Jurkat, Clone E6-1 (cell line): ENCODE results near the gene TPCN2. TPM values are rescaled to one million over a fixed set of nuclear protein-coding genes. Genes with fewer than 3 reads are reported as not detected.
A peak's percentile ranks its signal among the peaks of the same experiment; 100 is the strongest.
"Not testable (repeated sequence)": the region's sequence is repeated elsewhere in the genome, so short reads cannot be mapped to it uniquely, and the experiment has no call there.

Experiments used
- DNase-seq: peaks from one replicate; pipeline ENCODE4 v3.0.0-alpha.2; 2011; ENCODE audit warnings: low read depth, low spot score
- H3K4me3 ChIP-seq: 2 replicates; pipeline ENCODE4 v1.5.1; 2011; ENCODE audit warnings: mild to moderate bottlenecking, low read length, control low read depth, moderate library complexity
- polyA plus RNA-seq: library from polyadenylated mRNA; unstranded; fragments of >200 nt; gene quantifications from one replicate; pipeline ENCODE4 v1.2.1, GENCODE V29; 2012; ENCODE audit warnings: missing spikeins; ENCODE audit not compliant: insufficient read length, insufficient read depth

Gene TPCN2
- polyA plus RNA-seq = 20.0 TPM

DNA sequence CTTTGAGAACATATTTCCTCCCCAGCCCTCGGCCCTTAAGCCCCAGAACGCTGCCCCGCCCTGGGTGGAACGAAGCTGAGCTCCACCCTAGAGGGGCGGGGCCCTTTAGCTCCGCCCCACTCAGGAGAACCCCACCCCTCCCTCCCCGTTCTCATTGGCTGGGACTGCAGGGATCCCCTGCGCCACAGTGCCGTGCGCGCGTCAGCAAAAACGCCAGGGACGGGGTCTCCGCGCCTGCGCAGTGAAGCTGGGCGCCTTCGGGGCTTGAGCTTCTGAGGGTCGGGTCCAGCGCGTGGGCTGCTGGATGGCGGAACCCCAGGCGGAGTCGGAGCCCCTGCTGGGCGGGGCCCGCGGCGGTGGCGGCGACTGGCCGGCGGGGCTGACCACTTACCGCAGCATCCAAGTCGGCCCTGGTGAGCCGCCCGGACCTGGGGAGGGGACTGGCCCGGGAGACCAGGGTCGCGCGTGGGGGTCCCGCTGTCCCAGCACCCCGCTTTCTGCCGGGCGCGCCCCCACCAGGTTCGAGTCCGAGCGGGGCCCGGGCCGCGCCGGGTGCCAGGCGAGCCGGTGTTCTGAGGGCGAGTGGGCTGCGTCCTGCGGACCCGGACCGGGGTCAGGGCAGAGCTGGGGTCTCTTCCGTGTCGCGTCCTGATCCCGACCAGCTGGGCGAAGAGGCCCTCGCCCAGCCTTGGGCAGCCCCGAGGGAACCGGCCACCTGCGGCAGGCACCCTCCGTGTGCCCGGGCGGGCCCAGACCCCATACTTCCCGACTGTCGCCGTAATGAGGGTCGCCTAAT lies at the start of gene TPCN2:
Gene TPCN2 (plus strand): TSS at position 239 of the 796 bp plus-strand sequence. CDS start 66 bp downstream, at position 305.
- DNase-seq = peak; percentile 93
- H3K4me3 ChIP-seq = peak within 1 kb of the TSS; percentile 75

DNA sequence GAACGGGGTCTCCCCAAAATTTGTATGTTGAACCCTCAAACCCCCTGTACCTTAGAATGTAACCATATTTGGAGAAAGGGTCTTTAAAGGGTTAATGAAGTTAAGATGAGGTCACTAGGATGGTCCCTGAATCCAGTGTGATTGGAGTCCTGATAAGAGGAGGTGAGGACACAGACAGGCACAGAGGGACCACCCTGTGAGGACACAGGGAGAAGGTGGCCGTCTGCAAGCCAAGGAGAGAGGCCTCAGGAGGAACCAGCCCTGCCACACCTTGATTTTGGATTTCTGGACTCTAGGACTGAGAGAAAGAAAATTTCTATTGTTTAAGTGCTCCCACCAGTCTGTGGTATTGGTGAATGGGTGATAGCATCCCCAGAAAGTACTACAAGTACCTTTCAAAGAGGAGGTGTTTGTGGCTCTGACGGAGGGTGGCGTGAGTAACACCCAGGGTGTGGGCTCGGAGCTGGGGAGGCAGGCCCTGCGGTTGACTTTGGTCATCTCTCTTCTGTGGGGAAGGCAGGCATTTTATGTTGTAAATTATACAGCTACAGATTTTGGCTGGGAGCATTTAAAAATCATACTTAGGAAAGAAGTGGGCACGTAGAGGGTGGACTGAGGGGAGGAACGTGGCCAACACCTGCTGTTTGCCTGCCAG lies 49.5 kb upstream of the TPCN2 start:
- no peak for DNase-seq
- H3K4me3 ChIP-seq = no peak overlapping the region

DNA sequence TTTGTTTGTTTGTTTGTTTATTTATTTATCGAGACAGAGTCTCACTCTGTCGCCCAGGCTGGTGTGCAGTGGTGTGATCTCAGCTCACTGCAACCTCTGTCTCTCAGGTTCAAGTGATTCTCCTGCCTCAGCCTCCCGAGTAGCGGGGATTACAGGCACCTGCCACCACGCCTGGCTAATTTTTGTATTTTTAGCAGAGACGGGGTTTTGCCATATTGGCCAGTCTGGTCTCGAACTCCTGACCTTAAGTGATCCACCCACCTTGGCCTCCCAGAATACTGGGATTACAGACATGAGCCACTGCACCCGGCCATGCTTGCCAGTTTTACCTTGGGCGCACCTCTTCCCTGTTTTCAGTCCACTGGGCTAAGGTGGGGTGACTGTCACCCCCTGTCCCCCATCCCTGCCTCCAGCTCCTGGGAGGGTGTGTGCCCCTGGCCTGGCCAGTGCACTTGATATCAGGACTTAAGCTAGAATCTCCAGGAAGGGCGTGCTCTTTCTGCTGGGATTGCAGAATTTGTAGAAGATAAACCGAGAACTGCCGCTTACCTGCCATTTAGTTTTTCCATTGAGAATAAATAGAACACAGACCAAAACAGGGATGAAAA lies 48.9 kb upstream of the TPCN2 start:
- not testable (repeated sequence) for DNase-seq, H3K4me3 ChIP-seq

DNA sequence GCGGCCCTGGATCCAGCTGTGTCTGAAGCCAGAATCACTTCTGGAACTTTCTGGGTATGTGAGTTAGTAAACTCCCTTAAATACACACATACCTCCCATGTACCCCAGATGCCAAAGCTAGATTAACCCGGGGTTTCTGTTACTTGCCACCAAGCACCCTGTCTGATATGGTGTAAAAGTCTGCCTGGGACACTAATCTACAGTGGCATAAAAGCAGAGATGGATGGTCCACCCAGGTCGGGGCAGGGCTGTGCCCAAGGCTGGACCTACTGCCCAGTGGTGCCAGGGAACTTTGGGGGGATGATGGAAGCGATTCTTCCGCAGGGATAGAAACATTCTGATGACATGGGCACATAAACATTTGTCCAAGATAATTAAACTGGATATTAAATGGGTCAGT lies 48.3 kb upstream of the TPCN2 start:
- H3K4me3 ChIP-seq = no peak overlapping the region
- no peak for DNase-seq

DNA sequence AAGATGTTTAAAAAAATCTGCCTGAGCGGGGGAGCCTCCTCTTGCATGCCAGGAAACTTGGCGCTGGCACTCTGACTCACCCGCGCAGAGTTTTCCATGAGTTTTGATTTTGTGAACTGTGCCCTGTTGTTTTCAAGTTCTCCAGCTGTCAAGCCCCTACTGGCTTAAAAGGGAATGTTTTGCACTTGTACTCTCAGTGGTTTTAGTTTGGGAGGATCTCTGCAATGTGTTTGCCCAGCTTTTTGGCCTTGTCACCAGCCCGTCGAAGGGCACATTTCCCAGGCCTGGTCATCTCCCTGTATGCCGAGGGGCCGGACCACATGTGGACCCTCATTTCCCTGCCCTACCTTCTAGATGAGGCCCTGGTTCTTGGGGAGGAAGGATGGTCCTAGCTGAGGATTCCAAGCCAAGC lies 47.9 kb upstream of the TPCN2 start:
- peak; percentile 17 for DNase-seq
- no peak overlapping the region for H3K4me3 ChIP-seq

DNA sequence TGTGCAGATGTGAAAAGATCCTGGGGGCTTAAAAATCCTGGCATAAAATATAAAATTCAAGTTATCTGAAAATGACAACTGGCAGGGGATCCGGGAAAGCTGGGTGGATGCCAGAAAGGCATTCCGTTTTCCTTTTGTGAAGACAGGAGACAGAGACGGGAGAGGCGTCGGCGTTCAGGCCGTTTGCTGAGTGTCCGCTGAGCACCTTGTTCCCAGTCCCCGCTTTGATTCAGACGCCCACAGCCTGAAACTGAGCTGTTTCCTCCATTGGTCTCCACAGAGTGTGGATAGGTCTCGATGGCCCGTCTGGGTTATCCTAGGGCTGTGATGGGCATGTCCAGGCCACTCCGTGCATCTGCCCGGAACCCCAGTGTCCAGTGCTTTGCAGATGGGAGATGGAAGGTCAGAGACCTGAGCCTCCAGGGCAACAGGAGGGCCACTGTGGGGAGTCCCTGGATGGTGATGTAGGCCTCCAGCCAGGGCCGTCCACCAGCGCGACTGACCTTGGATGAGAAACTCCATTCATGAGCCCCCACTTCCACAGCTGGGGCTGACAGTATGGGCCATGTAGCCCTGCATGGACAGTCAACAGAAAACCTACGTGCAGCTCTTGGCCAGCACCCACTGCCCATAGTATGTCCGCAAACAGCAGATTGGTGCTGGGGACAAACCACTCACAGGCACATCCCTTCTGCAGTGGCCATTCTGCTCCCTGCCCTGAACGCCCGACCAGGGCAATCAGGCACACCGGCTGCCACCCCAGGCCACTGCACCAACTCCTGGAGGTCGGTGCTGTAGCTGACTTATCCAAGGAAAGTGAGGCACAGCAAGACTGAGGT lies 47.3 kb upstream of the TPCN2 start:
- no peak overlapping the region for H3K4me3 ChIP-seq
- no peak for DNase-seq

DNA sequence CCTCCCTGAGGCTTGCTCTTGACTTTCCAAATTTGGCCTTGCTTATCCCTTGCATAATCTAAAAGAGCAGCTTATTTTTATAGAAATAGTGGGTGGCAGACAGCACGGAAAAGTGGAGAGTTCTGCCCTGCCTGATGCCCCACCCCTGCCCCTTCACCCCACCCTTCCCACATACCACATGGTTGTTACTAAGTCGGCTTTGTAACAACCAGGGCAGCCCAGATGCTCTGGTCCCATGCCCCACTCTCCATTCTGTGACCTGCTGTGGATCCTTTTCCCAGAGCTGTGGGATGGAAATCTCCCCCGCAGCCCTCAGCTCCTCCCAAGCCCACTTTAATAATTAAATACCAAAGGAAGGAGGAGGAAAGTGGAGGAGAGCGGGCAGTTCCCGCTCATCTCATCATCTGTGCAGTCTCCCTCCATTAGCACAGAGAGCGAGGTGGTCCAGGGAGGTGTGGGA lies 46.6 kb upstream of the TPCN2 start:
- no peak for DNase-seq
- no peak overlapping the region for H3K4me3 ChIP-seq

DNA sequence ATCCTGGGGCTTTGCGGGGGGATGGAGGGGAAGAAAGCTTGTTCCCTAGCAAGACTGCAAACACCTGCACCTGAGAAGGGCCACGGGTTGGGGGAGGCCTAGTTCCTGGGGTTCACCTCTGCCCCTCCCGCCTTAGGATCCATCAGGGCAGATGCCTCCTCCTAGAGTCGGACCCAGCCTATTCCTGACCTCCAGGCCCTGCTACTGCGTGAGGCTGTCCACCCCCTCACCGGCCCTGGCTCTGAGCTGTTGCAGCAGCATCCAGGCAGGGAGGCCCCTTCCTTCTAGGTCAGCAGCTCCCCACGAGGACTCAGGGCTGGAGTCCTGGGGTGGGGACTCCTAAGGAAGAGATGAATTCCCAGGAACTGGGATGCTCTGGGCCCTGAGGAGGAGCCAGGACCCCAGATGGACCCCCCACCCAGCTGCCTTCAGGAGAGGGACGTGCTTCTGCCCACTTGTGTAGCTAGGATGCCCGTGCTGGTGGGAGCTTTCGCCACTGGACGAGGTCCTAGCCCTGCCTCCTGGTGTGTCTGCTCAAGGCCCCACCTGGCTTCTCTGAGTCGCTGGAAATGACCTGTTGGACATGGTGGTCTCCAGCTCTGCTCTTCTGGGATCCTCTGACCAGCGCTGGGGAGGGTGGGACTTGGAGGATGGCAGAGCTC lies 46.0 kb upstream of the TPCN2 start:
- no peak for DNase-seq
- H3K4me3 ChIP-seq = no peak overlapping the region

DNA sequence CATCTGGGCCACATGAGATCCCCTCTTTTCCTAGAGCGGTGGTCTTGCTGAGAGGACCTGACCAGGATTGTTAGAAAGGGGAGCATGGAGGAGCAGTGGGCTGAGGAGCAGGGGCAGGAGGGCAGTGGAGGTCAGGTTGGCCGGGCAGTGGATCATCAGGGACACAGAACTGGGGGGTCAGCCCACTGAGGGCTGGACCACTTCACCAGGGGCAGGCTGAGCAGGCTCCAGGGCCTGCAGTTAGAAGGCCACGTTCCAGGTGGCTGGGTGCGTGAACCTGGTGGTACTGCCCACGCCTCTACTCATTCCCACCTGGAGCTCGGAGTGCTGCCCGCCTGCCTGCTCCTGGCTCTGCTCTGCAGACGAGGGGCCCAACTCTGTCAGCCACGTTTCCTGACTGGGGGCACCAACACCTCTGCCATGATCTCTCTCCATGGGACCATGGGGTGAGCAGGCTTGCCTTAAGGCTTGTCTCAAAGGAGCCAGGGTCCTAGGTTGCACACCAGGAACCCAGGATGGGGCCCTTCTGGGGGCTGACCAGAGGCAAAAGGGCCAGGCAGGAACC lies 45.3 kb upstream of the TPCN2 start:
- no peak for DNase-seq
- no peak overlapping the region for H3K4me3 ChIP-seq

DNA sequence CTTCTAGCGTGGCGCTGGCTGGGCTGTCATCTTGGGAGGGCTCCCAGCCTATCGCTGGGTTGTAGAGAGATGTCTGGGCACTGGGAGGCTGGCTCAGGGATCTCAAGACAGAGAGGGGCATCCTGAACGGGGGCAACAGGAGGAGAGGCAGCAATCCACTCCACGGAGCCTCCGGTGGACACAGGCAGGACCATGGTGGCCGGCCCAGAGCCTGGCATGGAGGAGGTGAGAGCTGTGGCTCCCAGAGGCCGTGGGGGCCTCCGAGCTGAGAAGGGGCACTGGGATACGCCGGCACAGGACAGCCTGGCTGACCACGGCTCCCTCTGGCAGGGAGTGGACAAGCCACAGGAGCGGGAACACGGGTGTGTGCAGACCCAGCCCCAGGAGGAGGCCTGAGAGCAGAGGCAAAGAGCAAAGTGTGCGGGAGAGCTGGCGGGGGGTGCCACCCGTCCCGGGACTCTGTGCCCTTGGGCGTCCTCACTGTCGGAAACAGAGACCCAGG lies 44.8 kb upstream of the TPCN2 start:
- H3K4me3 ChIP-seq = no peak overlapping the region

DNA sequence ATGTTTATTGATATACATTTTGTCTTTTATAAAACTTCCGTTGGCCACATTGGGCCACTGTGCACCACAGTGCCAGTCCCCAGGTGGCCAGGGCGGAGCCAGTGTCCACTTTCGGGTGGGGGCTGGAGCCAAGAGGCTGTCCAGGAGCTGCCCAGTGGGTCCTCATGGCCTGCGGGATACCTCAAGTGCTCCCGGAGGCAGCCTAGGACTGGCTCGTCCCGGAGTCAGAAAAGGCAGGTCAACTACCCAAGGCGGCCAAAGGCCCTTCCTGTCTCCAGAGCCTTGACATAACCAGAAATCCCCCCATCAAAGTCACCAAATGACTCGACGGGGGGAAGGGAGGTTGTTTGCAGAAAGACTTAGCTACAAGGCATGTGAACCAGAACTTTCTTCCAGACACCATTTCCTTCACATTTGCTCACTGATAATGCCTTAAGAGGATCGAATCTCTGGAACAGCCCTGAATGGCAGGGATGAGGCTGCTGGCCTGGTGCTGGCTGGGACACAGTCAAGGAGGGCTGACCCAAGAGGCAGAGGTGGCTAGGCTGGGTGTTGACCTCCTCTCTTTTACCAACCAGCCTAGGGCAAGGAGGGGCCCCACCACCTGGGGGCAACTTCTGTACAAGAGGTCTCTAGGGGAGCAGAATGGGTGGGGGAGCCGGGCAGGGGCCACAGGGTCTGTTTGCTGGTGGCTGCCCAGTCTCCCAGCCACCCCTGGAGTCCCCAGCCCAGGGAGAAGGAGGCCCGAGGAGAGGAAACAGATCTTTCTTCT lies 44.1 kb upstream of the TPCN2 start:
- no peak for DNase-seq

More for the DNA sequence above, 44.8 kb upstream of the TPCN2 start:
- no peak for DNase-seq

DNA sequence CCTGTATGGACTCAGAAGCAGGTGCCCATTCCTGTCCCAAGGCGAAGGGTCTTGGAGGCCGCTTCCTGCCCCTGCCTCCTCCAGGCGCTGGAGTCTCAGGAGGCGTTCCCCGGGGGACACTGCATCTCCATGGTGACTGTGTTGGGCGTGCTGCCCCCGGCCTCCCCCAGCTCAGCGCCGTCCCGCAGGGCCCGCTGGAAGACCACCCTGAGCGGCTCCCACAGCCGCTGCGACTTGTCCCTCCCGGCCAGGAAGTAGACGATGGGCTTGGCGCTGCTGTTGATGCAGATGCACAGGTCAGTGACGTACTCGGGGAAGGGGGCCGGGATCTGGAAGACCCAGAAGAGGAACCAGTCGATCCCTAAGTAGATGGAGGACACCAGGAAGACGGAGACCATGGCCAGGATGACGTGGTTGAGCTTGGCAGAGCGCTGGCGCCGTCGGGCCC lies 43.5 kb upstream of the TPCN2 start:
- H3K4me3 ChIP-seq = no peak overlapping the region
- DNase-seq = no peak

More for the DNA sequence above, 44.1 kb upstream of the TPCN2 start:
- no peak overlapping the region for H3K4me3 ChIP-seq

DNA sequence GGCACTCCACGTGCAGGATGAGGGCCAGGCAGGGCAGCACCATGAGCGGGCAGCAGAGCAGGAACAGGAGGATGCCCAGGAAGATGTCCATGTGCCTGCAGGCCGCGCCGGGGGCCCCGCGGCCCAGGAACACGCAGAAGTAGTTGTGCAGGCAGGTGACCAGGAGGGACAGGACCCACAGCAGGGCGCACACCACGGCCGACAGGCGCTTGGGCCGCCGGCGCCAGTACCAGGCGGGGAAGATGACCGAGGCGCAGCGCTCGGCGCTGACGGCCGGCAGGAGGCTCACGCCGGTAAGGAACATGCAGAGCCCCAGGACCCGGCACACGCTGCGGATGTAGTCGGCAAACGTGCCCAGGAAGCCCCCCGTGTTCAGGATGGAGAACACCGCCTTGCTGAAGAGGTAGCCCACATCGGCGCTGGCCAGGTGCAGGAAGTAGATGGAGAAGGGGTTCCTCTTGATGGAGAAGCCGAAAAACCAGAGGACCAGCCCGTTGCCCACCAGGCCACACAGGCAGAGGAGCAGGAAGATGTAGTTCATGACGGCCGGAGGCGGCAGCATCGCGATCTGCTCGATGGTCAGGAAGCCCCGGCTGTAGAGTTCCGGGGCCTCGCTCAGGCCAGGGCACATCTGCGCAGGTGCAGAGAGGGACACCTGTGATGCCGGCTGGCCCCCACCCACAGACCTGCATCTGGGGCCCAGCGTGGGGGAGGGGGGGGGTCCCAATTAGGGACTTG lies 42.9 kb upstream of the TPCN2 start:
- DNase-seq = no peak

DNA sequence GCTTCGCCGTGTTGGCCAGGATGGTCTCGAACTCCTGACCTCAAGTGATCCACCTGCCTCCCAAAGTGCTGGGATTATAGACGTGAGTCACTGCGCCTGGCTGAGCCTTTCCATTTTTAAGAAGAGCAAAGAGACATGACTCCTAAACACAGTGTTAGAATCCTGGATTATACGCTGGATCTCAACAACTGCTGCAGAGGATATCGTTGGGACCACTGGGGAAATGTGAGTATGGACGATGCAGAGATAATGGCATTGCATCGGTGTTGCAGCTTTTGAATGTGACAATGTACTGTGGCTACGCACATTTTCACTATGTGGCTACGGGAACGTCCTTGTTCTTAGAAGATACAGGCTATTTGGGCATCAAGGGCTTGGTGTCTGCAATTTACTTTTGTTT lies 41.9 kb upstream of the TPCN2 start:
- no peak overlapping the region for H3K4me3 ChIP-seq
- no peak for DNase-seq

More for the DNA sequence above, 42.9 kb upstream of the TPCN2 start:
- H3K4me3 ChIP-seq = no peak overlapping the region

DNA sequence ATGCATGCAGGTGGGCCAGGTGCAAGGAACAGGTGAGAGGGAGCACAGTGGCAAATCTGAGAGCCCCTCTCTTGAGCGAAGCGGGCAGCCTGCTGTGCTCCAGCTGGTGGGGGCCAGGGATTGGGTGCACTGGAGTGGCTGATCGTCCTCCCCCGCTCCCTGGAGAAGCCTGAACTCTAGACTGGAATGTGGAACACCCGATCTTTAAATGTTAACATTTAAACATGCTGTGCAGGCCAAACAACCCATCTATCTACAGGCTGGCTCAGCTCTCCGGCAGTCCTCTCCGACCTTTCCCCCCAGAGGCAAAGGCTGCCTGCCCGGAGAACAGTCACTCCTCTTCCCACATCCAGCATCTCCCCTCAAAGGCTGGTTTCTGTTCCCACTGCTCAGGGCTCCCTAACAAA lies 40.8 kb upstream of the TPCN2 start:
- no peak for DNase-seq

DNA sequence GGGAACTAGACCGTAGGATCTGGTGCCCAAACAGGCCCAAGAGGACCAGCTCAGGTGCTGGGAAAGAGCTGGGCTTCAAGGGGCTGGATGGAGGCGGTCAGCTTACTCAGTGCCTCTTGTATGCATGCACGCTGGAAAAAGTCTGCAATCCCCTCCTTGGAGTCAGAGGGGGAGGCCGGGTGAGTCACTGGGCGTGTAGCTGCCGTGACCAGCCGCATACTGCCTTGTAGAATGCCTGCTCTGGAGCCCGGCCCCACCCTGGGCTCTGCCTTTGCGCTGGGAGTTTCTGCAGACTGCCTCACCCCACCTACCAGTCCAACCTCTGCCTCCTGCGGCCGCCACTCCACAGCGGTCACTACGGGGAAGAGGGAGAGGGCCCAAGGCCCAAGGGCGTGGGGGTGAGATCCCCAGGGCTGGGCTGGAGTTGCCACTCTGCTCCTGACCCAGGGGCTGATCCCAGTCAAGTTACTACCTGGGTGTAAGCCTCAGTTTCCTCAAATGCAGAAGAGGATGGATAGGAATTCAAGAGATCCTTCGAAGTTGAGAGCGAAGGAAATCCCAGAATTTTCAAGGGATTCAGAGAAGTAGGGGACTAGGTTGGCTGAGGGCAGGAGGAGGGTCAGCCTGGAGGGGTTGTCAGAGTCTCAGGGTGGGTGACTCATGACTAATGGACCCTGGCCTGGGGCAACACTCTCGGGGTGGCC lies 39.8 kb upstream of the TPCN2 start:
- DNase-seq = no peak
- H3K4me3 ChIP-seq = no peak overlapping the region

More for the DNA sequence above, 40.8 kb upstream of the TPCN2 start:
- H3K4me3 ChIP-seq = no peak overlapping the region
